GM23248 (cell line): Measurements from ENCODE around the gene PPHLN1. TPM values are rescaled to one million over a fixed set of nuclear protein-coding genes. Genes with fewer than 3 reads are reported as not detected.

ENCODE experiments used
- DNase-seq: peaks from one replicate; pipeline ENCODE4 v3.0.0-alpha.2; 2015
- H2AFZ ChIP-seq: fragments of 200-600 bp; sonication (generic); 2 replicates; pipeline ENCODE4 v1.6.1; 2016; ENCODE audit warnings: antibody characterized with exemption
- H3F3A ChIP-seq: fragments of 200-600 bp; sonication (generic); 2 replicates; pipeline ENCODE4 v1.6.1; 2016; ENCODE audit warnings: mild to moderate bottlenecking, antibody characterized with exemption, mixed run types; ENCODE audit not compliant: insufficient read depth
- H3K27ac ChIP-seq: fragments of 200-600 bp; sonication (generic); 2 replicates; pipeline ENCODE4 v1.5.1; 2016; ENCODE audit warnings: mild to moderate bottlenecking
- H3K27me3 ChIP-seq: fragments of 200-600 bp; sonication (generic); replicated peaks from 2 replicates; pipeline ENCODE4 v1.6.1; 2016; ENCODE audit warnings: mild to moderate bottlenecking; ENCODE audit not compliant: insufficient read depth
- H3K36me3 ChIP-seq: fragments of 200-600 bp; sonication (generic); 2 replicates; pipeline ENCODE4 v1.6.1; 2016; ENCODE audit warnings: low read depth, mild to moderate bottlenecking
- H3K4me1 ChIP-seq: fragments of 200-600 bp; sonication (generic); 2 replicates; pipeline ENCODE4 v1.6.1; 2016; ENCODE audit warnings: mild to moderate bottlenecking; ENCODE audit not compliant: insufficient read depth
- H3K4me2 ChIP-seq: fragments of 200-600 bp; sonication (generic); one replicate; pipeline ENCODE4 v1.6.1; 2016; ENCODE audit warnings: mild to moderate bottlenecking; ENCODE audit not compliant: unreplicated experiment
- H3K4me3 ChIP-seq: fragments of 200-600 bp; sonication (generic); 2 replicates; pipeline ENCODE4 v1.5.1; 2016; ENCODE audit warnings: mild to moderate bottlenecking
- H3K79me2 ChIP-seq: fragments of 200-600 bp; sonication (generic); 2 replicates; pipeline ENCODE4 v1.6.1; 2016; ENCODE audit warnings: mild to moderate bottlenecking; ENCODE audit not compliant: insufficient read depth
- H3K9ac ChIP-seq: fragments of 200-600 bp; sonication (generic); 2 replicates; pipeline ENCODE4 v1.6.1; 2016; ENCODE audit warnings: mild to moderate bottlenecking
- H3K9me2 ChIP-seq: fragments of 200-600 bp; sonication (generic); 2 replicates; pipeline ENCODE4 v1.6.1; 2016; ENCODE audit warnings: mixed run types, mild to moderate bottlenecking, moderate library complexity; ENCODE audit not compliant: insufficient read depth
- H3K9me3 ChIP-seq: fragments of 200-600 bp; sonication (generic); one replicate; pipeline ENCODE4 v1.6.1; 2017; ENCODE audit warnings: low read depth
- H4K20me1 ChIP-seq: fragments of 200-600 bp; sonication (generic); 2 replicates; pipeline ENCODE4 v1.6.0; 2016; ENCODE audit not compliant: insufficient read depth
- EZH2 ChIP-seq: fragments of 200-600 bp; sonication (generic); IDR thresholded peaks from 2 replicates; pipeline ENCODE4 v1.6.1; 2018; ENCODE audit warnings: antibody characterized with exemption, mild to moderate bottlenecking; ENCODE audit not compliant: insufficient read depth, poor library complexity, severe bottlenecking
- EZH2phosphoT487 ChIP-seq: fragments of 200-600 bp; sonication (generic); IDR thresholded peaks from 2 replicates; pipeline ENCODE4 v1.6.1; 2018; ENCODE audit warnings: antibody characterized with exemption, moderate library complexity, mild to moderate bottlenecking, low read depth; ENCODE audit not compliant: insufficient read depth
- WGBS, 2 experiments: methylation state at CpG; one replicate each; pipeline ENCODE4 v1.1.6; 2015 to 2017; ENCODE audit warnings: low lambda C conversion rate in 2 of 2, low coverage in 1 of 2; ENCODE audit errors: missing lambda C conversion rate in 2 of 2; 5-methylcytosine and 5-hydroxymethylcytosine counted together
- in situ Hi-C: fragments of 300-500 bp; cut with MboI; formaldehyde crosslinking; loops from 2 replicates; pipeline ENCODE4 v1.15.0; 2020
- polyA plus RNA-seq: library from polyadenylated mRNA; unstranded; fragments of >200 nt; fragmentation: Nextera tagmentation; extraction: Ambion mirVana; gene quantifications from 2 replicates; pipeline ENCODE4 v1.2.1, GENCODE V29; 2016
- total RNA-seq: library from RNA; depleted of rRNA; stranded (reverse); fragments of >200 nt; shearing (Covaris generic); gene quantifications from 2 replicates; pipeline ENCODE4 v1.2.3, GENCODE V29; 2014

PPHLN1 gene
- total and polyA plus RNA-seq, 2 experiments from 2014 or later: 55.3 to 72.0 TPM

DNA sequence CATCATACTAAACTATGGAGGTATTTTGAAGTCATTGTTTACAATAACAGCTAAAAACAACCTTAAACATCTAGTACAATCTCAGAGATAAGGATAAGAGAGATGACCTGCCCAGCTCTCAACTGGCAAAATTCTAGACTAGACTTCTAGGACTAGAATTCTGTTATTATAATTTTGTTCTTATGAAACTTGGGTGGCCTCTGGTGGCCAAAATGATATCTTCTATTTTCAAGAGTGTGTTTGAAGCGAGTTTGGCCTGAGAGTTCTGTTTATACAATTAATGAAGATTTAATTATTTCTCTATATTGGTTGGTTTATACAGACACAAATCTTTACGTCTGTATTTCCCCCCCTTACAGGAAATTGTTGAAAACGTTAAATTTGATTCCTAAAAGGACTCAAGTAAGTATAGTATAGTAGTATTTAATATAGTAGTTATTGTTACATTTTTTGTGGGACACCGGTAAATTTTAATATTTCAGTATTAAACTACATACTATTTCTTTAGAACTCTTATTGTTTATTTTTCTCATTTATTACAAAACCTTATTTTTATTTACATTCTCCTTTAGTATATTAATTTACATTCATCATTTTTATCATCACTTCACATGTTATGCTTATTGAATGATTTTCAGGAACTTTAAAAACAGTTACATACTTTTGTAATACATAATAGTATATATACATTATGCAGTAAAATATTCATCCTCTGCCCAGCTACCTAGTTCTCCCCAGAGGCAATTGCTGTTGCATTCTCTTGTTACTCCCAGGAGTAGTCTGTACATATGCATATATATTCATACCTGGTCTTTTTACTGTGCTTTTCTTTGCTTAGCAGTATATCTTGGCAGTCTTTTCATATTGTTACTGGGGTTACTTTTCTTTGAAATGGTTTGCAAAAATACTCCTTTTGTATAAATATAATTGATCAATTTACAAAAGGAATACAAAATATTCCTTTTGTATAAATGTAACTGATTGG lies 6.6 kb downstream of the PPHLN1 start:
- peaks cover 7% of the 10 kb centered on the region; the same call in 1 of the 2 replicates for H3K36me3 ChIP-seq
- H3K9me3 ChIP-seq: no peaks in the 10 kb centered on the region
- H2AFZ ChIP-seq: no peak overlapping the region
- no peak overlapping the region for H3K4me2 ChIP-seq
- in situ Hi-C loops: no loop called here
- H3K27me3 ChIP-seq: no peaks in the 10 kb centered on the region
- peak; percentile 70 for DNase-seq
- no peak overlapping the region for H3K4me3 ChIP-seq
- H3K9me2 ChIP-seq: no peaks in the 10 kb centered on the region
- H3K4me1 ChIP-seq: peaks cover 8% of the 10 kb centered on the region
- H3F3A ChIP-seq: peaks cover 15% of the 10 kb centered on the region; the same call in 1 of the 2 replicates
- no peak for TF ChIP-seq EZH2phosphoT487
- TF ChIP-seq EZH2: no peak
- H3K9ac ChIP-seq: no peak overlapping the region
- 35 to 36% methylated on average over 4 of the region's 4 CpGs for WGBS, 2 experiments
- no peak overlapping the region for H3K27ac ChIP-seq
- peaks cover 100% of the 10 kb centered on the region for H3K79me2 ChIP-seq
- H4K20me1 ChIP-seq: no peaks in the 10 kb centered on the region

DNA sequence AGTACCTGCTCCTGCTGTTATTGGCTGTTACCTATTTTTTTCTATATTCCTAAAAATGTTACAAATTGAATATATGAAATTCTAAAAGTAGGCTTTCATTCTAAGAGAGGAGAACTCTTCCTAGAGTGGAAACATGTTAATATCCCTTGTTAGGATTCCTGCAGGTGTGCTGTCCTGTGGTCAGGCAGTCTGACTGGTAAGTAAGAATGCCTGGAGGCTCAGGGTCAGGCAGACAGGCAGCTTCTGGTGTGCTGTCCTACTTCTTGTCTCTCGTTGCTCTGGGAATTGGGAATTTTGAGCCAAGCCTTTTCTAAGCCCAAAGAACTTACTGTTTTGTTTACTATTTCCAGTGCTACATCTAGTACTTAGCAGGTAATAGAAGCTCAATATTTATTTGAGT lies 10.3 kb downstream of the PPHLN1 start:
- Histone ChIP-seq H2AFZ (no peak overlapping the region), H3K27ac (no peak overlapping the region), H3K4me3 (no peak overlapping the region), H4K20me1 (no peaks in the 10 kb centered on the region), H3K9me3 (no peaks in the 10 kb centered on the region), H3F3A (peaks cover 9% of the 10 kb centered on the region; the same call in 1 of the 2 replicates), H3K36me3 (peaks cover 10% of the 10 kb centered on the region; the same call in 1 of the 2 replicates), H3K4me1 (0 out of 2 replicates have a peak, but pooled peaks cover 3% of the 10 kb centered on the region), H3K79me2 (peaks cover 100% of the 10 kb centered on the region), H3K27me3 (no peaks in the 10 kb centered on the region), H3K4me2 (no peak overlapping the region), H3K9me2 (no peaks in the 10 kb centered on the region), H3K9ac (no peak overlapping the region)
- in situ Hi-C loops: no loop called here
- 87 to 100% methylated on average over 1 of the region's 1 CpG for WGBS, 2 experiments
- TF ChIP-seq EZH2phosphoT487: no peak
- TF ChIP-seq EZH2: no peak
- DNase-seq: no peak

DNA sequence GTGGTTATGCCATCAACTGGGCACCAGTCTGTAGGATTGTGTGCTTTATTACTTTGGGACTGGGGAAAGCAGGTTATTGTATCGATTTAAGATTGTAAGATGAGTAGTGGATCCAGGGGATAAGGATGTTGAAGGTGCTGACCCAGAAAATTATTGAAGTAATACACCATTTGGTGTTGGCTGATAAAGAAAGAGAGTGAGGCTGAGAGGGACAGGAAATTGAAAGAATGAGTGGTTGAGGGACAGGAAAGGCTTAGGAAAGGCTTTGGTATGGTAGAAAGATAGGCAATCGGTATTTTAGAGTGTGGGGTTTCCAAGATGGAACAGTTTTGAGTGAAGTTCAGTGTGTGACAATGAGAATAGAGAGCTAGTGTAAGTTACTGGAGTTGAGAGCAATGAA lies 12.3 kb downstream of the PPHLN1 start:
- H2AFZ ChIP-seq: no peak overlapping the region
- no peaks in the 10 kb centered on the region for H3K9me2 ChIP-seq
- no peak for DNase-seq
- in situ Hi-C loops: no loop called here
- no peaks in the 10 kb centered on the region for H3K27me3 ChIP-seq
- H3F3A ChIP-seq: no peaks in the 10 kb centered on the region
- no peak overlapping the region for H3K4me3 ChIP-seq
- H3K27ac ChIP-seq: no peak overlapping the region
- H3K9ac ChIP-seq: no peak overlapping the region
- no peak for TF ChIP-seq EZH2phosphoT487
- no peak for TF ChIP-seq EZH2
- peaks cover 100% of the 10 kb centered on the region for H3K79me2 ChIP-seq
- WGBS, 2 experiments: 94 to 97% methylated on average over 2 of the region's 2 CpGs
- no peaks in the 10 kb centered on the region for H4K20me1 ChIP-seq
- no peaks in the 10 kb centered on the region for H3K4me1 ChIP-seq
- no peak overlapping the region for H3K4me2 ChIP-seq
- no peaks in the 10 kb centered on the region for H3K9me3 ChIP-seq
- peaks cover 10% of the 10 kb centered on the region for H3K36me3 ChIP-seq

DNA sequence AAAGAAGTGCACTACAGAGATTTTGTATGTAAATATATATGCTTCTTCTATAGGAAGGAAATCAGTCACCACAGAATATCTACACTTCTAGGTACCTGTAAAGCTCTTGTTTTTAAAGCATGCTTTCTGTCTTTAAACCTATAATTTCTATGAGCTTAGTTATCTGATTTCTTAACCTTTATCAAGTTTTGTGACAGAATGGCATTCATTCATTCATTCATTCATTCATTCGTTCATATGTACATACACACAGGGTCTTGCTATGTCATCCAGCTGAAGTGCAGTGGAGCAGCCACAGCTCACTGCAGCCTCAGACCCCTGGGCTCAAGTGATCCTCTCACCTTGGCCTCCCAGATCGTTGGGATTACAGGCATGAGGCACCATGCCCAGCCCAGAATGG lies 16.1 kb downstream of the PPHLN1 start:
- 0 out of 2 replicates have a peak, but pooled peaks cover 7% of the 10 kb centered on the region for H3K4me1 ChIP-seq
- no peak for TF ChIP-seq EZH2
- TF ChIP-seq EZH2phosphoT487: no peak
- peaks cover 4% of the 10 kb centered on the region; the same call in 1 of the 2 replicates for H4K20me1 ChIP-seq
- H3K9me2 ChIP-seq: no peaks in the 10 kb centered on the region
- 91 to 95% methylated on average over 2 of the region's 2 CpGs for WGBS, 2 experiments
- DNase-seq: no peak
- no peak overlapping the region for H3K9ac ChIP-seq
- peaks cover 100% of the 10 kb centered on the region for H3K79me2 ChIP-seq
- no peak overlapping the region for H3K27ac ChIP-seq
- no peaks in the 10 kb centered on the region for H3F3A ChIP-seq
- H3K4me3 ChIP-seq: no peak overlapping the region
- no peaks in the 10 kb centered on the region for H3K9me3 ChIP-seq
- H3K36me3 ChIP-seq: peaks cover 3% of the 10 kb centered on the region; the same call in 1 of the 2 replicates
- H3K4me2 ChIP-seq: no peak overlapping the region
- no peaks in the 10 kb centered on the region for H3K27me3 ChIP-seq
- in situ Hi-C loops: no loop called here
- no peak overlapping the region for H2AFZ ChIP-seq
